ENCODE results near the gene ENAH.

ENAH gene

DNA sequence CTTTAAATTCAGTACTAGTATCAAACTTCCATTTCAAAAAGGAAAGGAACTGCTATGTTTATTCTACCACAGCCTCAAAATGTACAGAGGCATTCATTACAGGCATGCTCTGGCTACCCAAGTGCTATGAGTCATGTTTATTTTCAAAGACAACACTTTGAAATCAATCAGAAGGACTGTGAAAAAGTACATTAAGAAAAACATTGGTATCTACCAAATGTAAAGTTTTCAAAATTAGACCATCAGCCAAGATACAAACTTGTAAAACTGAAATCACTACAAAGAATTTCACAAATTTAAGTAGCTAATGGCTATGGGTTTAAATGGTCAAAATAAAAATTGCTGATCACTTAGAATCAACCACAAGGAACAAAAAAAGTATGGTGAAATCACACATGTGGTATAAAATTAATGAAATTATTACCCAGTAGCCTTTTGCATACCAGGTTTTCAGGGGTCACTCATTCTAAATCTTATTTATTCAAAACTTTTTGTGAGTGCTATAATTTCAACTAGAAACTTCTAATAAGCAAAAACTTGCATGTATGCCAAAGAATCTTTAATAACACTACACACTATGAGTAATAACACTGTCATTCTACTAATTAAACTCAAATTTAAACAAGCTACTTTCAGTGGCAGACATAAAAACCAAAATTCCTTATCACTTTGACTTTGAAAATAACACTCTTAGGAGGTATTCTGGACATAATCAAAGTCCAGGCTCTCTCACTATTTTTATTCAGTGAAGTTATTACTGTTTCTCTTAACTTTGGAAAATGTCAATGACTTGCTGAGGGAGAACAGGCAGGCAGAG lies 49.2 kb downstream of the ENAH start:
- no peak for DNase-seq (ENCODE audit: low read depth)

DNA sequence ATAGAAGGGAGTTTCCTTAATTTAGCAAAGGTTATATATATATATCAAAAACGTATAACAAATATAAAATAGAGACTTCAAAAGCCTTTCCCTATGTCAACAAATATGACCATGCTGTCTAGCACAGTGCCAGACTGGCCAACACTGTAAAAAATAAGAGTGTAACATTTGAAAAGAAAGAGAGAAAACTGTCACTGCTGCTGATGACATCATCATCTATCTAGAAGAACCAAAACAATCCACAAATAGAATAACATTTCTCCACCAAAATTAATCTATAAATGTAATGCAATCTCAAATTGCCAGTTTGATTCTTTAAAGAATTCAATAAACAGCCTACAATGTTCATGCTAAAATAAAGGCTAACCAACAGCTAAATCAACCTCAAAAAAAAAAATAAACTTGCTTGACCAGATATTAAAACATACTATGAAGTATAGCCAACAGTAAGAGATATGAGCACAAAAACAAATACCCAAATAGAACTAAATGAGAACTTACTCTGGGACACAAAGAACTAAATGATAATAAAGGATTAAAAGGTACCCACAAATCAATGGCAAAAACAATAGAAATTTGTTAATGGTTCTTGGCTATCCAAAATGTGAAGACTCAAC lies 50.2 kb downstream of the ENAH start:
- DNase-seq (ENCODE audit: low read depth), result no peak

DNA sequence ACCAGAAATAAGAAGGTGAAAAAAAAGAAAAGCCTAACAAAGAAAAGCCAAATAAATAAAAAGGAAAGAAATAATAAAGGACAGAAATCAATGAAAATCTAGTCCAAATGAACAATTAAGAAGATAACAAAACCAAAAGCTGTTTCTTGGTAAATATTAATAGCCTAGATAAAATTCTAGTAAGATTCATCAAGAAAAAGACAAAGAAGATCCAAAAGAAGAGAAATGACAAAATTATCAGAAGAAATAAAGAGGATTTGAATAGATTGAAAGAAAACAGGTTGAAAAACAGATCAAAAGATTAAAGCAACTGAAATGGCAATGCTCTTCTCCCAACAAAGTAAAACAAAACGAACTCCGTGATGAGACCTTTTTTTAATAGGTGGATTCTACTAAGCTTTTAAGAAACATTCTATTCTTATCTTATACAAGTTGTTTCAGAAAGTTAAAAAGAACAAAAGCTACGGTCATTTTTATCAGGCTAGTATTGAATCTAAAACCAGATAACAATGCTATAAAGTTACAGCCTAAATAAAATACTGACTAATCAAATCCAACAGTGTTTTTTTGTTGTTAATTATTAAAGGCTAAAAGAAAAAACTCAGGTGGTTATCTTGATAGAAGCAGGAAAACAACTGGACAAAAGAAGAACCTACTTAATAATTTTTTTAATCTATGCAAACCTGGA lies 50.9 kb downstream of the ENAH start:
- DNase-seq (ENCODE audit: low read depth), result no peak

DNA sequence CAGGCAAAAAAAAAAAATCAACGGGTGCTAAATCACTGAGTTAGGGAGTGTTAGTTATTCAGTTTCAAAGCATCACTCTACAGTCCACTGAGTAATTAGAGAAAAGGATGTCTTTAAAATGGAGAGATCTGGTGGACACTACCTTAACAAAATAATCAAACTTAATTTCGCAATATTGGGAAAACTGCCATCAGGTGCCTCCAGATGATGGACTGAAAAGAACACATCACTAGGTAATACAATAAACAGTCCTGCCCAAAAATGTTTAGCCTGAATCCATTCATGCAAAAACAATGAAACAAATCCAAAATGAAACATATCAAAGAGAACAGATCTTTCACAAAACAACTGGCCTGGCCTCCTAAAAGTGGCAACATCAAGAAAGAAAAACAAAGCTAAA lies 54.1 kb downstream of the ENAH start:
- DNase-seq (ENCODE audit: low read depth), result no peak

DNA sequence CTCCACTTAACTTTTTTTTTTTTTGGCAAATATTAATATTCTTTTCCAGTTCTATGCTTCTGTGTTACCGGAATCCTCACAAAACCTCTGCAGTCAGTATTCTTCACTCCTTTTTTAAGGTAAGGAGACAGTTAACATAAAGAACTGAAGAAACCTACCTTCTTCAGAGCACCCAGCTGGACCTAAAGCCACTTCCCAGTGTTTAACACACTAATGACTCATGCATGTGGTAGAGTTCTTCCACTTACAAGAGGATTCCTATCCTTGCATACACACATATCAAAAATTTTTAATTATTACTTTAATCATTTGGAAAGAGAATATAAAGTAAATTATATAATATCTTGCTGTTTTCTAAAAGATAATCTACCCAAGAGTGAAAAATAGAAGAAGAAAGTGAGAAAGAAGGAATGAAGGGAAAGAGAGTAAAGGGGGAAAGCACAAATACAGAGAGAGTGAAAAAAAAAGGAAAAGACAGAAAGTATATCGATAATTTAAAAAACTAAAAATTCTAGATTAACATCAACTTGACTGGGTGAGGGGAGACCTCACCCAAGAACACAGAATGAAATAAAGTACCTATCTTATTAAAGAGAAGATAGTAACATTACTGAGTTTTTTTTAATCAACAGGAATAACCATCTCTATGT lies 54.9 kb downstream of the ENAH start:
- DNase-seq (ENCODE audit: low read depth), result no peak

DNA sequence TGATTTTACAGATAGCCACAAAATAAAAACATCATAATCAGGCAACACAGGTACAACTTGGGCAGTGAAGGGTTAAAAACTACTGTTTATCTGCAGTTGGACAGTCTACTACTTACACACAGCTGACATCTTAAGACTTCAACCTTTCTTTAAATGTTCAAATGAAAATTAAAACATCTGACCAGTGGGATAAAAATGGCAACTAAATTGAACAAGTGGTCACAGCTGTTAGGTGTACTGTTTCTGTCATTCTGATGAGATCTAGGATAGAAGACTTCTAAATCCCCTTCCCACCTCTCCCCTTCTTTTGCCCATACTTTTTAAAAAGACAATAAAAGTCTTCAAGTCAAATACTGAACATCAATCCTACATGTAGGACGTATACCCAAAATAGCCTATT lies 56.2 kb downstream of the ENAH start:
- no peak for DNase-seq (ENCODE audit: low read depth)

DNA sequence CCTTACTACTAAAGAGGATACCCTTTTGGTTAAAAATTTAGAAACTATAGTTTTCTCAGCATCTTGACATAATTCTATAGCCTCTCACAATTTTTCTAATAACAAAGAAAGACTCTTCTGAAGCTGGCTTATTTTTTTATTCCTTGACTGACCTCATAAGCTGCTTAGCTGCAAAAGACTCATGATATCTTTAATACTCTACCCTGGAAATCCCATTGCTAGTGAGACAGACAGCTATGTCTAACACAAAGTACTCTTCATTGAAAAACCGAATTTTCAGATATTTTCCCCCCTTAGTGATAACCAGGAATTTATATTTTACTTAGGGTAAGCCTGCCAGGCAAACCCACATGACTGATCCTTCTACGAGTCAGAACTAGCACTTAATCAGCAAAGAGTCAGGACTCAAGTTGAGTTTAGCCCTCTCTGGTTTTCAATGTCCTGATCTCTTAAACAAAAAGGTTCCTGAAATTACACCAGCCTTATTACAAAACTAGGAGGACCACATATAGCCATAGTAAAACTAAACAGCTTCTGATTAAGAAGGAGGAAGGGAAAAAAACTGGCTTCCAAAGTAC lies 56.9 kb downstream of the ENAH start:
- DNase-seq (ENCODE audit: low read depth), result no peak

DNA sequence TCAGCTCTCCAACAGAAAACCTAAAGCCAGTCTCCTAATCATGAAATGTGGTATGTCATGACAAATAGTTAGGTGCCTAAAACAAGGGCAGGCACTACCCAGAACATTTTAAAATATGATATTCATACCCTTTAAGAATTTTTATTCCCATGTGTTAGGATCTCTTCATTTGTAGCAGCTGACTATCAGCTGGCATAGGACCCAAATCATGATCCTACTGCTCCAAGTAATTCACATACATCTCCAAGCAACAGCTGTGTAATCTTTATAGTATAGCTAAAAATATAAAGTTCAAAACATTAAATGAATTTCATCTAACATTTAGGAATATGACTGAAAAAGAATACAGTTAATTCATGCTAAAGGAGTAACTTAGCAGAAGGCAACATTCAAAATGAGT lies 57.5 kb downstream of the ENAH start:
- no peak for DNase-seq (ENCODE audit: low read depth)

DNA sequence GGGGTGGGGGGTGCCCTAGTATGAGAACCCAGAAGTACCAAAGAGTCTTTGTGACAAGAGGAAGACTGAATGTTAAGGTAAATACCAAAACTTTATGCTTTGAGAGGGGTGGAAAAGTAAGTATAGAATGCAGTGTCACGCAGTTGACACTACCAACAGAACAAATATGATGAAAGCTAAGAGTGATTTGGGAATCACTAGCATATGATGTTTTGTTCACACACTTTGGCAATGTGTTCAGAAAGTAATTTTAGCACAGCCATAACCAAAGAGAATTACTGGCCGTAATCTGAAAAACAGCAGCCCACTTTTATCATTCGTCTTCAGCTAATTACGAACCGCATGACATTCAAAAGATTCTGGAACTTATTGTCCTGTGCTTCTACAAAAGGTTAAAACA lies 59.5 kb downstream of the ENAH start:
- no peak for DNase-seq (ENCODE audit: low read depth)

DNA sequence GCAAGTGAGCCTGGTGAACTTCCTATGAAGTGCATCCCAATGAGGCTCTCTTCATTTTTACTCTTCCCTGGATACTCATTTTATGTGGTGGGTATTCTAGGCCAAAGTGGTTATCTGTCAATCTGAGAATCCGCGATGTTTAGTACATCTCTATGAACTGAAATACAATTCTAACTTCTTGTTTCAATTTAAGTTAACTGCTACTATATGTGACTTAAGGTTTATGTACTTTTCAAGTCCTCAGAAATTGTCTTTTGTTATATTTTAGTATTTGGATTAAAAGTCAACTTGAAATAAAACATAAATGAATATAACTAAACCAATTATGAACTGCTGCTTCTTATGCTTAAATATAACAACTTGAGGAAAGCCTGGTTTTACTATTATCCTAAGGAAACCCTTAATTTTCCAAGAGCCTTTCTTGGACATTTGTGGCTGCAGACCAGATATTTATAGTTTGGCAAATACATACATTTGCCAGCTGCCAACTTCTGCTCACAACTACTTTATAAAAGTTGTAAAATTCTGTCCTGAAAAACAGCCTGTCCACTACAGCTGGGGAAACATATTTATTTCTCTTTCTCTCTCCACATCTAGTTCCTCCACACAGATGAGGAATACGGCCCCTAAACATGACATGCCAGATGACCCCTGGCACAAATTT lies 60.4 kb downstream of the ENAH start:
- DNase-seq (ENCODE audit: low read depth), result no peak

DNA sequence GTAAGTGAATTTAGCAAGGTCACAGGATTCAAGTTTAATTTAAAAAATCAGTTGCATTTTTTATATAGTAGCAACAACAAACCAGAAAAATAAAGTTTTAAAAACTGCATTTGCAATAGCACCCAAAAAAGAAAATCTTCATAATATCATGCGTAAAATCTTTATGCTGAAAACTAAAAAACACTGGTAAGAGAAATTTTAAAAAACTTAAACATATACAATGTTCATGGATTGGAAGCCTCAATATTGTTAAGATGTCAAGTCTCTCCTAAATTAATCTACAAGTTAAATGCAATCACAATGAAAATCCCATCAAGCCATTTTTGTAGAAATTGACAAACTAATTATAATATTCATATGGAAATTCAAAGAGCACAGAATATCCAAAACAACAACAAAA lies 65.6 kb downstream of the ENAH start:
- no peak for DNase-seq (ENCODE audit: low read depth)

DNA sequence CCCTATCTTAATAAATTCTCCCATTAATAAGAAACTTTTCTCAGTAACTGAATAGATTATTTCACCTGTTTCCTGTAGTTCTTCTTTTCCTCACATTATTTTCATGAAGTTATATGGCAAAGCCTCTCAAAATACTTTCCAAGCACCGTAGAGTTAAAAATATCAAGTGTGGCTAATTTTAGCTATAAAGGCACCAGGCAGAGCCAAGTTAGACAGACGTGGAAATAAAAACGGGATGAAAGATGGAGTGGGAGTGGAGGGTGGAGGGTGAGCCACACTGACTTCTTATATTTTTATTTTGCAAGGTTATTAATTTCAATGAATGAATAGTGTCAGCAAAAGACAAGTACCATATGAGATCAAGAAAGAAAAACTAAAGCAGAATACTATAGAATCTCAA lies 71.7 kb downstream of the ENAH start:
- DNase-seq (ENCODE audit: low read depth), result no peak

DNA sequence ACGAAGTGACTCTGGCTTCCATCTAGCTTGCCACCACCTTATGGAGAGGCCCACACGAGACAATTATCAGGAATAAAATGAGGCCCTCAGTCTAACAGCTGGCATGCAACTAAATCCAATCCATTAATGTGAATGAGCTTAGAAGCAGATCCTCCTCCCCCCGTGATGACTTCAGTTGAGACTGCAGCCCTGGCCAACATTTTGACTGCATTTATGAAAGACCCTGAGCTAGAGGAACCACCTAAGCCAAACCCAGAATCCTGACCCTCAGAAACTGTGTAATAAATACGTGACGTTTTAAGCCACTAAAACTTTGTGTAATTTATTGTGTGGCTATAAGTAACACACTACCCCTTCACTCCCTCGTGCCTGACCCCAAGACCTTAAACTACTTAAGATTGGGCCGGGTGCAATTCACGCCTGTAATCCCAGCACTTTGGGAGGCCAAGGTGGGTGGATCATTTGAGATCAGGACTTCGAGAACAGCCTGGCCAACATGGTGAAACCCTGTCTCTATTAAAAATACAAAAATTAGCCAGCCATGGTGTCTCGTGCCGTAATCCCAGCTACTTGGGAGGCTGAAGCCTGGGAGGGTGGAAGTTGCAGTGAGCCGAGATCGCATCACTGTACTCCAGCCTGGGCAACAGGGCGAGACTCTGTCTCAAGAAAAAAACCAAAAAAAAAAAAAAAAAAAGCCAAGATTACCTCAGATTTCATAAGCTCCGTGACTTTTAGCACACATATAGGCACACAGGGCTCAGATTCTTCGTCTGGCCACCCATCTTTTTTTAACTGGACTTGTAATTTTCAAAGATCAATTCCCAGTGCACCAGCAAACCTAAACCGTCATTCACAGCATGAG lies 72.5 kb downstream of the ENAH start:
- no peak for DNase-seq (ENCODE audit: low read depth)

DNA sequence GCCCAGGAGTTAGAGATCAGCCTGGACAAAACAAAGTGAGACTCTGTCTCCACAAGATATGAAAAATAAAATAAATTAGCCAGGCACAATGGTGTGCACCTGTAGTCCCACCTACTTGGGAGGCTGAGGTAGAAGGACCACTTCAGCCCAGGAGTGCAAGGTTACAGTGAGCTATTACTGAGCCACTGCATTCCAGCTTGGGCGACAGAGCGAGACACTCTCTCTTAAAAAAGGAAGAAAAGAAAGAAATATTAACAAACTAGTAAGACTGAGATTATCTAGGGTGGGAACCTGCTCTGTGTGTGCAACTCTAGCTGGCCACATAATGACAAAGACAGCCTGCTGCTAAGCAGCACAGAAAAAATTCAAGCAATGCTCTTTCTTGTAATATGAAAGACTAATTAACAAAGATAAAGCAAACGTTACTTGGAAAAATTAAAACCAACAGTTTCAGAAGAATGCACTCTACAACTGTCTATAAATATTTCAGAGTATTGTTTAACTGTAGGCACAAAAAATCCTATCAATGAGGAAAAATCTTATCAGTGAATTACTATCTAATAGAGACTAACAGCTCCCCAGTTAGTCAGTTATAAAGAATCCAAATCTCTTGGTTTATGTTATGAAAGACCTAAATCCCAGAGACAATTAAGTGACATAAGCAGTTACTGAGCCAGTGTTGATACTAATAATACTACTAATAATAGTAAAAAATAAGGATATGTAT lies 74.5 kb downstream of the ENAH start:
- no peak for DNase-seq (ENCODE audit: low read depth)

DNA sequence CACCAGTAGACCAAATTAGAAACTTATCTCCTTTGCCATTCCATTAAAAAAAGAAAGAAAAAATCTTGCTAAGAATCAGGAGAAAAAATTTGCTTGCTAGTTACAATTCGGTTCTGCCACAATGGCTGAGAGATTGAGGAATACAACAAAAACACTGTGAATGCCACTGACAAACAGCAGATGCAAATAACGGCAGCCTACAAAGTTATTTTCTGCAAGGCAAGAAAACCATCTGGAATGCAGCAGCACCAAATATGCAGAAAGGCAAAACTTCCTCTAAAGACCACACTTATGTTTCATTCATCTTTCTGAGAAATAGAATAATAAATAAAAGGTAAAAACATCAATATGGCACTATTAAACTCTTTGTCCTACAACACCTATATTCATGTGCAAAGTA lies 75.7 kb downstream of the ENAH start:
- no peak for DNase-seq (ENCODE audit: low read depth)

DNA sequence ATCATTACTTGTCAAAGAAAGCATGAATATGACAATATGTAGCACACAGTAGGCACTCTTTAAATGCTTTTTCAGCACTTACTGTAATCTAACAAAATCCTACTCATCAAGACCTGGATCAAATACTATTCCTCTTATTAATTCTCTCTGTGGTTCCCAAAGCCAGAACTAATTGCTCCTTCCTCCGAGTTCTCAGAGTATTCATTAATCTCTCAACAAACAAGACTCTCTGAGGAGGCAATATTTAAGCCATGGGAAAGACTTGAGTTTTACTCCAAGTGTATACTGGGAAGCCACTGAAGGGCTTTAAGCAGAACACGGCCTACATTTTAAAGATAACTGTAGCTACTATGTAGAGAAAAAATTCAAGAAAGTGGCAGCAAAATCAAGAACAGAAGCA lies 79.7 kb downstream of the ENAH start:
- no peak for DNase-seq (ENCODE audit: low read depth)

DNA sequence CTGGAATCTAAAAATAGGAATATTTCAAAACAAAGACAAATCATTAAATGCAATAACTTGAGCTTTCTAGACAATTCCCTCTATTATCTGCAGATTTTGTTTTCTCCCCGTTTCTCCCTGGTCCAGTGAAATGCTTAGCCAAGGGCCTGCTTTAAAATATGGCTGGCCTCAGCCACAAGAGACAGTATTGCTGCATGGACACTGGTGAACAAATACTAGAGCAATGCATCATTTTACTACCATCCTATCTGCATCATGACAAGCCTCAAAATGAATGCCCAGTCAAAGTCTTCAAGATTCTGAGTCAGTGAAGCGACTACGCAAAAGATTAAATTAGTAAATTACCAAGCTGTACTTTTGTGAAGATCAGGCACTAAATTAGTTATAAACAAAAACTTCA lies 80.5 kb downstream of the ENAH start:
- DNase-seq (ENCODE audit: low read depth), result no peak

DNA sequence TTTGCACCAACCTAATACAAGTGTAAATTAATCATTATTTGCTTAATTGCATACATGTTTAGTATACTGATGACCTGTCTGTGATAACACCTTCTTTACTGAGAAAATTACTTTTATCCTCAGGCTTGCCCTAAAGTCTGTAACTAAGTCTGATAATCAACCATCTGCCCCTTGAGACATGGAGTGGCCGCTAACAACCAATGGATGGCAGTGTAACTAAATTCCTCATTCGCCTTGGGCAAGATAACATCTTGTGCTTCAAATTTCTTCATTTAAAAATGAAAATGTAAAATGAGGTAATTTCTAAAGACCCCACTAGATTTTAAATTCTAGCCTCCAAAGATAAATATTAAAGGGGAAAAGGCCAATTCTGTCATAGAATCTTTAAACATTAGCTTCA lies 85.1 kb downstream of the ENAH start:
- DNase-seq (ENCODE audit: low read depth), result no peak

DNA sequence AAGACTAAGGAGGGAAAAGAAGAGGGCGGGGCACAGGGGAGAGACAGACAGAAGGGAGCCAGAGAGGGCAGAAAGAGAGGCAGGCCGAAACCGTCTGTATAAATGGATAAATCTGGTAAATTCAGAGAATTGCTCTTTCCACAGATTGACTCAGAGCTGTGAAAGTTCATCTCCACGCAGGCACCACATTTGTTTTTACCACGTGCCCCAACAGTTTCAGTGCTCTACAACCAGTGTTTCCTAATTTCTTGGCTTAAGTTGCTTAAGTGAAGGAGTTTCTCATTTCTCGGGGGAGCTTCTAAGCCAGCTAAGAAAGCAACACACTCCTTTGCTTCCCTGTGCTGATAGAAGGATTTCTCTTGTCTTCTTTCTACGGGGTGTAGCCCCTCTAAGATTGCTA lies 87.1 kb downstream of the ENAH start:
- no peak for DNase-seq (ENCODE audit: low read depth)

DNA sequence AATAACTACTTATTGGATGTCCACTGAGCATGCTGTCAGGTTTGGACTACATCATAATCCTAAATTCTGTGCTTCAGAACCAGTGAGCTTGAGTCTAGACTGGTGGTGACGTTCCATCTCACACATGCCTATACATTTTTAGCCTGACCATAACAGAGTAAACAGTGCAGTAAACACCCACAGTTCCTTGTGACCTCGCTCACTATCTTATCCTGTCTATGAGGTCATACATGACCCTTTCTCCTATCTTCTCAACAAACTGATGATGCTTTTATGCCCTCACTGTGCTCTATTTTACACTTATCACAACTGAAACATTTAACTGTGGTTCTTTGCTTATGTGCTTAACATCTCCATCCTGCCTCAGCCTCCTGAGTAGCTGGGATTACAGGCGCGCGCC lies 91.2 kb downstream of the ENAH start:
- DNase-seq (ENCODE audit: low read depth), result no peak
